ENCODE measurements around the gene EXOC3L2.
A peak's percentile ranks its signal among the peaks of the same experiment; 100 is the strongest.

The EXOC3L2 gene

GRCh38 chr19:45245334-45245787 is at the start of gene EXOC3L2:
TSS of gene EXOC3L2 (minus strand) at chr19:45245407. CDS start at chr19:45239045, 6,362 bp downstream.
- Histone ChIP-seq H3K4me1 (ENCODE audit: insufficient read depth, low read length) (peaks cover 17% of the 10 kb centered on the region; the same call in 1 of the 2 replicates), H3K36me3 (ENCODE audit: insufficient read depth, low read length) (no peaks in the 10 kb centered on the region), H3K9me3 (ENCODE audit: control insufficient read depth, insufficient read depth, low read length) (no peaks in the 10 kb centered on the region), H3K9ac (ENCODE audit: low read depth, low read length) (peak within 1 kb of the TSS; percentile 31; the same call in 1 of the 2 replicates)

- Histone ChIP-seq H3K36me3 (ENCODE audit: insufficient read depth, low read length) (no peaks in the 10 kb centered on the region), H3K9me3 (ENCODE audit: control insufficient read depth, insufficient read depth, low read length) (no peaks in the 10 kb centered on the region), H3K9ac (ENCODE audit: low read depth, low read length) (no peak overlapping the region), H3K4me1 (ENCODE audit: insufficient read depth, low read length) (no peaks in the 10 kb centered on the region)
Observed at GRCh38 chr19:45294291-45295029, 49.3 kb upstream of the EXOC3L2 start.

GRCh38 chr19:45293682-45294081 is 48.5 kb upstream of the EXOC3L2 start:
- no peaks in the 10 kb centered on the region for H3K36me3 ChIP-seq (ENCODE audit: insufficient read depth, low read length)
- H3K9ac ChIP-seq (ENCODE audit: low read depth, low read length), result no peak overlapping the region
- H3K4me1 ChIP-seq (ENCODE audit: insufficient read depth, low read length), result no peaks in the 10 kb centered on the region
- no peaks in the 10 kb centered on the region for H3K9me3 ChIP-seq (ENCODE audit: control insufficient read depth, insufficient read depth, low read length)

- Histone ChIP-seq H3K36me3 (ENCODE audit: insufficient read depth, low read length) (no peaks in the 10 kb centered on the region; the same call in 1 of the 2 replicates), H3K9ac (ENCODE audit: low read depth, low read length) (no peak overlapping the region), H3K9me3 (ENCODE audit: control insufficient read depth, insufficient read depth, low read length) (no peaks in the 10 kb centered on the region), H3K4me1 (ENCODE audit: insufficient read depth, low read length) (no peaks in the 10 kb centered on the region)
Observed at GRCh38 chr19:45291834-45292233, 46.6 kb upstream of the EXOC3L2 start.

GRCh38 chr19:45290381-45290931 is 45.2 kb upstream of the EXOC3L2 start:
- no peaks in the 10 kb centered on the region for H3K4me1 ChIP-seq (ENCODE audit: insufficient read depth, low read length)
- H3K9me3 ChIP-seq (ENCODE audit: control insufficient read depth, insufficient read depth, low read length), result no peaks in the 10 kb centered on the region
- no peak overlapping the region for H3K9ac ChIP-seq (ENCODE audit: low read depth, low read length)
- no peaks in the 10 kb centered on the region; the same call in 1 of the 2 replicates for H3K36me3 ChIP-seq (ENCODE audit: insufficient read depth, low read length)

- H3K4me1 ChIP-seq (ENCODE audit: insufficient read depth, low read length), result no peaks in the 10 kb centered on the region
- H3K9me3 ChIP-seq (ENCODE audit: control insufficient read depth, insufficient read depth, low read length), result no peaks in the 10 kb centered on the region
- H3K9ac ChIP-seq (ENCODE audit: low read depth, low read length), result no peak overlapping the region
- peaks cover 7% of the 10 kb centered on the region for H3K36me3 ChIP-seq (ENCODE audit: insufficient read depth, low read length)
Observed at GRCh38 chr19:45283443-45284033, 38.3 kb upstream of the EXOC3L2 start.

- Histone ChIP-seq H3K9ac (ENCODE audit: low read depth, low read length) (no peak overlapping the region), H3K9me3 (ENCODE audit: control insufficient read depth, insufficient read depth, low read length) (no peaks in the 10 kb centered on the region), H3K4me1 (ENCODE audit: insufficient read depth, low read length) (no peaks in the 10 kb centered on the region), H3K36me3 (ENCODE audit: insufficient read depth, low read length) (peaks cover 7% of the 10 kb centered on the region)
Observed at GRCh38 chr19:45280471-45280961, 35.3 kb upstream of the EXOC3L2 start.

GRCh38 chr19:45279587-45280192 is 34.5 kb upstream of the EXOC3L2 start:
- no peak overlapping the region for H3K9ac ChIP-seq (ENCODE audit: low read depth, low read length)
- H3K36me3 ChIP-seq (ENCODE audit: insufficient read depth, low read length), result peaks cover 7% of the 10 kb centered on the region
- H3K9me3 ChIP-seq (ENCODE audit: control insufficient read depth, insufficient read depth, low read length), result no peaks in the 10 kb centered on the region
- H3K4me1 ChIP-seq (ENCODE audit: insufficient read depth, low read length), result no peaks in the 10 kb centered on the region

GRCh38 chr19:45278087-45278486 is 32.9 kb upstream of the EXOC3L2 start:
- Histone ChIP-seq H3K4me1 (ENCODE audit: insufficient read depth, low read length) (no peaks in the 10 kb centered on the region), H3K36me3 (ENCODE audit: insufficient read depth, low read length) (peaks cover 7% of the 10 kb centered on the region), H3K9me3 (ENCODE audit: control insufficient read depth, insufficient read depth, low read length) (no peaks in the 10 kb centered on the region)

GRCh38 chr19:45276284-45276687 is 31.1 kb upstream of the EXOC3L2 start:
- Histone ChIP-seq H3K9ac (ENCODE audit: low read depth, low read length) (no peak overlapping the region), H3K4me1 (ENCODE audit: insufficient read depth, low read length) (no peaks in the 10 kb centered on the region), H3K36me3 (ENCODE audit: insufficient read depth, low read length) (peaks cover 3% of the 10 kb centered on the region; the same call in 1 of the 2 replicates), H3K9me3 (ENCODE audit: control insufficient read depth, insufficient read depth, low read length) (no peaks in the 10 kb centered on the region)

More at GRCh38 chr19:45278087-45278486, 32.9 kb upstream of the EXOC3L2 start:
- H3K9ac ChIP-seq (ENCODE audit: low read depth, low read length), result no peak overlapping the region

GRCh38 chr19:45275370-45275971 is 30.3 kb upstream of the EXOC3L2 start:
- Histone ChIP-seq H3K9me3 (ENCODE audit: control insufficient read depth, insufficient read depth, low read length) (no peaks in the 10 kb centered on the region), H3K9ac (ENCODE audit: low read depth, low read length) (no peak overlapping the region), H3K36me3 (ENCODE audit: insufficient read depth, low read length) (peaks cover 3% of the 10 kb centered on the region), H3K4me1 (ENCODE audit: insufficient read depth, low read length) (no peaks in the 10 kb centered on the region)

GRCh38 chr19:45273521-45273855 is 28.3 kb upstream of the EXOC3L2 start:
- Histone ChIP-seq H3K9me3 (ENCODE audit: control insufficient read depth, insufficient read depth, low read length) (no peaks in the 10 kb centered on the region), H3K4me1 (ENCODE audit: insufficient read depth, low read length) (no peaks in the 10 kb centered on the region), H3K9ac (ENCODE audit: low read depth, low read length) (no peak overlapping the region), H3K36me3 (ENCODE audit: insufficient read depth, low read length) (no peaks in the 10 kb centered on the region; the same call in none of the 2 replicates)

- H3K36me3 ChIP-seq (ENCODE audit: insufficient read depth, low read length), result no peaks in the 10 kb centered on the region; the same call in none of the 2 replicates
Observed at GRCh38 chr19:45271735-45272108, 26.5 kb upstream of the EXOC3L2 start.

GRCh38 chr19:45271098-45271734 is 26.0 kb upstream of the EXOC3L2 start:
- no peaks in the 10 kb centered on the region for H3K4me1 ChIP-seq (ENCODE audit: insufficient read depth, low read length)
- H3K36me3 ChIP-seq (ENCODE audit: insufficient read depth, low read length), result no peaks in the 10 kb centered on the region; the same call in none of the 2 replicates
- H3K9ac ChIP-seq (ENCODE audit: low read depth, low read length), result no peak overlapping the region
- no peaks in the 10 kb centered on the region for H3K9me3 ChIP-seq (ENCODE audit: control insufficient read depth, insufficient read depth, low read length)

More at GRCh38 chr19:45271735-45272108, 26.5 kb upstream of the EXOC3L2 start:
- Histone ChIP-seq H3K9ac (ENCODE audit: low read depth, low read length) (no peak overlapping the region), H3K9me3 (ENCODE audit: control insufficient read depth, insufficient read depth, low read length) (no peaks in the 10 kb centered on the region), H3K4me1 (ENCODE audit: insufficient read depth, low read length) (no peaks in the 10 kb centered on the region)

Data from ES-I3 (cell line).